ENCODE measurements around the gene CD99. TPM values are rescaled to one million over a fixed set of nuclear protein-coding genes. Genes with fewer than 3 reads are reported as not detected.
A peak's percentile ranks its signal among the peaks of the same experiment; 100 is the strongest.

The CD99 gene, protein sequence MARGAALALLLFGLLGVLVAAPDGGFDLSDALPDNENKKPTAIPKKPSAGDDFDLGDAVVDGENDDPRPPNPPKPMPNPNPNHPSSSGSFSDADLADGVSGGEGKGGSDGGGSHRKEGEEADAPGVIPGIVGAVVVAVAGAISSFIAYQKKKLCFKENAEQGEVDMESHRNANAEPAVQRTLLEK
- total RNA-seq (100 to 1,000 TPM; 292 to 399 TPM), polyA plus RNA-seq (100 to 1,000 TPM; 416 TPM)
- long read RNA-seq, donor 1, transcript CD99-212 (10 exons, 1,089 nt), result minor isoform, 53 of 598 reads
- long read RNA-seq, donor 1, transcript CD99-205 (10 exons, 1,291 nt), result major isoform, 439 of 598 reads
- long read RNA-seq, donor 1, transcript CD99-208 (9 exons, 842 nt), result minor isoform, 11 of 598 reads
- long read RNA-seq, donor 1, transcript CD99-204 (9 exons, 892 nt), result minor isoform, 25 of 598 reads
- long read RNA-seq, donor 1, partial matches to known transcripts, result 20 of 598 reads
- long read RNA-seq, donor 1, other reads (novel, unspliced or antisense), result 47 of 598 reads
- long read RNA-seq, donor 2, transcript CD99-212 (10 exons, 1,089 nt), result minor isoform, 11 of 184 reads
- long read RNA-seq, donor 2, transcript CD99-204 (9 exons, 892 nt), result minor isoform, 7 of 184 reads
- long read RNA-seq, donor 2, transcript CD99-205 (10 exons, 1,291 nt), result major isoform, 124 of 184 reads
- long read RNA-seq, donor 2, partial matches to known transcripts, result 12 of 184 reads
- long read RNA-seq, donor 2, other reads (novel, unspliced or antisense), result 22 of 184 reads

DNA sequence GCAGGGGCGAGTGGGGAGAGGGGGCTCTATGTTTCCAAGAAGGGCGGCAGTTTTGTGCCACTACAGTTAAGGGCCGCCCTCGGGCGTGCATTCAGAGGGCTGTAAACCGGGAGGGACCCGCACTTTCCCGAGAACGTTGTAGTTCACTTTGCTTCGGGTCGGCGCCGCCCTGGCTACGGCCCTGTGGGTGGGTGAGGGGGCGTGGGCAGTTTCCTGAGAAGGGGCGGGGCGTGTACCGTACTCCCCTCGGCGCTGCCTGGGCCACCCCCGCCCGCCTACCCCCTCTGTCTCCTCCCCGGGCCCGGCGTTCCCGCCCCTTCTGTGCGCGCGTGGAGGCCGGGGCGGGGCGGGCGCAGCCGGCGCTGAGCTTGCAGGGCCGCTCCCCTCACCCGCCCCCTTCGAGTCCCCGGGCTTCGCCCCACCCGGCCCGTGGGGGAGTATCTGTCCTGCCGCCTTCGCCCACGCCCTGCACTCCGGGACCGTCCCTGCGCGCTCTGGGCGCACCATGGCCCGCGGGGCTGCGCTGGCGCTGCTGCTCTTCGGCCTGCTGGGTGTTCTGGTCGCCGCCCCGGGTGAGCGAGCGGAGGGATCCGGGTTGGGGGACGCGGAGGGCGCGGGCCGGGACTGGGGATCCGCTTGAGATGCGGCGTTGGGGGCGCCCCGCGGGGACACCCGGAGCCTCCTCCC lies at the start of gene CD99:
CD99 (plus strand) TSS at position 440 of the 687 bp plus-strand sequence; CDS start at position 506, 66 bp downstream.
- peak; percentile 95 for ATAC-seq (ENCODE audit: low FRiP score)
- WGBS, 2 donors, result 0 to 1% methylated on average over 35 to 73 of the region's 73 CpGs
- Histone ChIP-seq H3K9me3 (ENCODE audit: control insufficient read depth, low read length) (no peaks in the 10 kb centered on the region), H3K27me3 (ENCODE audit: control insufficient read depth in 1 of 2, insufficient read depth in 2 of 2, low read length in 1 of 2) (no peaks in the 10 kb centered on the region), H3K4me1 (ENCODE audit: control insufficient read depth in 1 of 2, insufficient read depth in 2 of 2, low read length in 2 of 2) (peaks cover 2 to 5% of the 10 kb centered on the region in 2 donors), H3K36me3 (ENCODE audit: control insufficient read depth in 1 of 2, insufficient read depth in 2 of 2, low read length in 1 of 2) (no peaks in the 10 kb centered on the region), H3K27ac (ENCODE audit: low read depth in 1 of 2, low read length in 2 of 2) (peak within 1 kb of the TSS in 1 of 2 donors; percentile 54), H3K4me3 (ENCODE audit: low read length in 2 of 2) (peak within 1 kb of the TSS; percentile 75 to 90)
- DNase-seq, result peak; percentile 94 to 96
- intact Hi-C loops (cut with DNase I), result loop anchor here (5.0 to 10.0 kb wide), 2 partner anchors 76 to 1299 kb away; partner anchors contain the start of gene SLC25A6 (in 1 of the 2)

GRCh38 chrX:2642146-2642545 lies 48.9 kb upstream of the CD99 start:
- Histone ChIP-seq H3K36me3 (ENCODE audit: control insufficient read depth in 1 of 2, insufficient read depth in 2 of 2, low read length in 1 of 2) (peaks cover 5 to 7% of the 10 kb centered on the region in 2 donors), H3K4me1 (ENCODE audit: control insufficient read depth in 1 of 2, insufficient read depth in 2 of 2, low read length in 2 of 2) (no peaks in the 10 kb centered on the region), H3K27ac (ENCODE audit: low read depth in 1 of 2, low read length in 2 of 2) (no peak overlapping the region), H3K4me3 (ENCODE audit: low read length in 2 of 2) (no peak overlapping the region), H3K9me3 (ENCODE audit: control insufficient read depth, low read length) (no peaks in the 10 kb centered on the region), H3K27me3 (ENCODE audit: control insufficient read depth in 1 of 2, insufficient read depth in 2 of 2, low read length in 1 of 2) (no peaks in the 10 kb centered on the region)
- 93 to 94% methylated on average over 8 of the region's 8 CpGs for WGBS, 2 donors
- no peak for DNase-seq
- intact Hi-C loops (cut with DNase I), result loop anchor here (5.0 to 10.0 kb wide), 2 partner anchors 170 to 173 kb away; no protein-coding TSS in a partner anchor
- no peak for ATAC-seq (ENCODE audit: low FRiP score)

- no peaks in the 10 kb centered on the region for H3K27me3 ChIP-seq (ENCODE audit: control insufficient read depth in 1 of 2, insufficient read depth in 2 of 2, low read length in 1 of 2)
- intact Hi-C loops (cut with DNase I), result loop anchor here (5.0 to 10.0 kb wide), 2 partner anchors 170 to 172 kb away; no protein-coding TSS in a partner anchor
- no peaks in the 10 kb centered on the region for H3K9me3 ChIP-seq (ENCODE audit: control insufficient read depth, low read length)
- WGBS, 2 donors, result 85 to 91% methylated on average over 10 of the region's 10 CpGs
- H3K27ac ChIP-seq (ENCODE audit: low read depth in 1 of 2, low read length in 2 of 2), result no peak overlapping the region
- H3K4me1 ChIP-seq (ENCODE audit: control insufficient read depth in 1 of 2, insufficient read depth in 2 of 2, low read length in 2 of 2), result no peaks in the 10 kb centered on the region
- ATAC-seq (ENCODE audit: low FRiP score), result no peak
- no peak for DNase-seq
- H3K36me3 ChIP-seq (ENCODE audit: control insufficient read depth in 1 of 2, insufficient read depth in 2 of 2, low read length in 1 of 2), result peaks cover 5 to 6% of the 10 kb centered on the region in 2 donors
- H3K4me3 ChIP-seq (ENCODE audit: low read length in 2 of 2), result no peak overlapping the region
Measured at GRCh38 chrX:2642791-2643190, 48.3 kb upstream of the CD99 start.

DNA sequence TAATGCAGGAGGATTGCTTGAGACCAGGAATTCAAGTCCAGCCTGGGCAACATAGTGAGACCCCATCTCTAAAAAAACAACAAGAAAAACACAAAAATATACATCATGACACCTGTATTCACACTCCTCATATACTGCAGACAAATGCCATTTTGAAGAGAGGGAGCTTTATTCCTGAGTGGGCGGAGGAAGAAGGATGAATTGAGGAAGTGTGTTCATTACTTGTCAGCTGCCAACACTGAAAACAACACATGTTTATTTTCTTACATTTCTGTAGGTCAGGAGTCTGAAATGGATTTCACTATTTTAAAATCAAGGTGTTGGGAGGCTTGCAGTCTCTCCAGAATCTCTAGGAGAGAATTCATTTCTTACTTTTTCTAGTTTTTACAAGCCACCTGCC lies 47.2 kb upstream of the CD99 start:
- no peak overlapping the region for H3K27ac ChIP-seq (ENCODE audit: low read depth in 1 of 2, low read length in 2 of 2)
- 90 to 99% methylated on average over 1 of the region's 1 CpG for WGBS, 2 donors
- no peaks in the 10 kb centered on the region for H3K9me3 ChIP-seq (ENCODE audit: control insufficient read depth, low read length)
- no peak for ATAC-seq (ENCODE audit: low FRiP score)
- DNase-seq, result no peak
- H3K36me3 ChIP-seq (ENCODE audit: control insufficient read depth in 1 of 2, insufficient read depth in 2 of 2, low read length in 1 of 2), result peaks cover 4 to 5% of the 10 kb centered on the region in 2 donors
- no peaks in the 10 kb centered on the region for H3K4me1 ChIP-seq (ENCODE audit: control insufficient read depth in 1 of 2, insufficient read depth in 2 of 2, low read length in 2 of 2)
- no peaks in the 10 kb centered on the region for H3K27me3 ChIP-seq (ENCODE audit: control insufficient read depth in 1 of 2, insufficient read depth in 2 of 2, low read length in 1 of 2)
- no peak overlapping the region for H3K4me3 ChIP-seq (ENCODE audit: low read length in 2 of 2)
- intact Hi-C loops (cut with DNase I), result loop anchor here (5.0 to 10.0 kb wide), 2 partner anchors 168 to 171 kb away; no protein-coding TSS in a partner anchor

DNA sequence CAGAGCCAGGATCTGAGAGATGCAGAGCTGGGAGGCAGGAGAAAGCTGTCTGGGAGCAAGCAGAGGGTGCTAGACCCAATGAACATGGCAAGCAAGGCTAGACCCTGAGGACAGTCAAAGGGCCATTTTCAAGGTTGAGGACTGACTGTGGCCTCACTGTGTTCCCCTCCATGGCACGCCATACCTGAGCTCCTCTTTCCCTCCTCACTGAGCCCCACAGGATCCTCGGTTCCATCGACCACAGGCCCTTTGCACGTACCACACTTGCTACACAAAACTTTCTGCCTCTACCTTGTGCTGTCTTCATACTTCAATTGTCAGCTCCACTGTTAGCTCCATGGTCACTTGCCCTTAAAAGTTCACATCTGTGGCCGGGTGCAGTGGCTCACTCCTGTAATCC lies 45.5 kb upstream of the CD99 start:
- DNase-seq (no peak), ATAC-seq (ENCODE audit: low FRiP score) (no peak)
- Histone ChIP-seq H3K4me1 (ENCODE audit: control insufficient read depth in 1 of 2, insufficient read depth in 2 of 2, low read length in 2 of 2) (no peaks in the 10 kb centered on the region), H3K27me3 (ENCODE audit: control insufficient read depth in 1 of 2, insufficient read depth in 2 of 2, low read length in 1 of 2) (no peaks in the 10 kb centered on the region), H3K36me3 (ENCODE audit: control insufficient read depth in 1 of 2, insufficient read depth in 2 of 2, low read length in 1 of 2) (peaks cover 2 to 3% of the 10 kb centered on the region in 2 donors), H3K27ac (ENCODE audit: low read depth in 1 of 2, low read length in 2 of 2) (no peak overlapping the region), H3K9me3 (ENCODE audit: control insufficient read depth, low read length) (no peaks in the 10 kb centered on the region), H3K4me3 (ENCODE audit: low read length in 2 of 2) (no peak overlapping the region)
- intact Hi-C loops (cut with DNase I), result loop anchor here in 1 of 2 donors (10.0 kb wide), 1 partner anchor 169 kb away; no protein-coding TSS in a partner anchor
- WGBS, 2 donors, result 58 to 78% methylated on average over 5 of the region's 5 CpGs

GRCh38 chrX:2647627-2648026 lies 43.5 kb upstream of the CD99 start:
- H3K27ac ChIP-seq (ENCODE audit: low read depth in 1 of 2, low read length in 2 of 2), result no peak overlapping the region
- H3K4me3 ChIP-seq (ENCODE audit: low read length in 2 of 2), result no peak overlapping the region
- WGBS, 2 donors, result 92 to 95% methylated on average over 3 of the region's 3 CpGs
- DNase-seq (no peak), ATAC-seq (ENCODE audit: low FRiP score) (no peak)
- peaks cover 0 to 3% of the 10 kb centered on the region in 2 donors for H3K36me3 ChIP-seq (ENCODE audit: control insufficient read depth in 1 of 2, insufficient read depth in 2 of 2, low read length in 1 of 2)
- no peaks in the 10 kb centered on the region for H3K4me1 ChIP-seq (ENCODE audit: control insufficient read depth in 1 of 2, insufficient read depth in 2 of 2, low read length in 2 of 2)
- intact Hi-C loops (cut with DNase I), result loop anchor here in 1 of 2 donors (10.0 kb wide), 1 partner anchor 167 kb away; no protein-coding TSS in a partner anchor
- no peaks in the 10 kb centered on the region for H3K9me3 ChIP-seq (ENCODE audit: control insufficient read depth, low read length)
- H3K27me3 ChIP-seq (ENCODE audit: control insufficient read depth in 1 of 2, insufficient read depth in 2 of 2, low read length in 1 of 2), result no peaks in the 10 kb centered on the region

DNA sequence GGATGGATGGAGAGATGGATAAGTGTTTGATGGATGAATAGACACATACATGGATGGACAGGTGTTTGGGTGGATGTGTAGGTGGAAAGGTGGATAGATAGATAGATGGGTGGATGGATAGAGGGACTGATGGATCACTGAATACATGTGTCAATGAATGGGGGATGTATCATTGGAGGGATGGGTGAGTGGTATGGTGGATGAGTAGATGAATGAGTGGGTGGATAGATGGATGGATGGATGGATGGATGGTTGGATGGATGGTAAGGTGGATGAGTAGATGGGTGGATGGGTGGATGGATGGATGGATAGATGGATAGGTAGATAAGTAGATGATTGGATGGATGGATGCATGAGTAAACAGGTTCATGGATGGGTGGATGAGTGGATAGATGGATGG lies 41.1 kb upstream of the CD99 start:
- H3K9me3 ChIP-seq (ENCODE audit: control insufficient read depth, low read length), result no peaks in the 10 kb centered on the region
- intact Hi-C loops (cut with DNase I), result no loop called here
- ATAC-seq (ENCODE audit: low FRiP score), result no peak
- H3K36me3 ChIP-seq (ENCODE audit: control insufficient read depth in 1 of 2, insufficient read depth in 2 of 2, low read length in 1 of 2), result peaks cover 0 to 3% of the 10 kb centered on the region in 2 donors
- no peak for DNase-seq
- no peaks in the 10 kb centered on the region for H3K27me3 ChIP-seq (ENCODE audit: control insufficient read depth in 1 of 2, insufficient read depth in 2 of 2, low read length in 1 of 2)
- H3K4me1 ChIP-seq (ENCODE audit: control insufficient read depth in 1 of 2, insufficient read depth in 2 of 2, low read length in 2 of 2), result no peaks in the 10 kb centered on the region
- H3K4me3 ChIP-seq (ENCODE audit: low read length in 2 of 2), result no peak overlapping the region
- no peak overlapping the region for H3K27ac ChIP-seq (ENCODE audit: low read depth in 1 of 2, low read length in 2 of 2)

GRCh38 chrX:2650865-2651264 lies 40.2 kb upstream of the CD99 start:
- H3K27me3 ChIP-seq (ENCODE audit: control insufficient read depth in 1 of 2, insufficient read depth in 2 of 2, low read length in 1 of 2), result no peaks in the 10 kb centered on the region
- H3K27ac ChIP-seq (ENCODE audit: low read depth in 1 of 2, low read length in 2 of 2), result no peak overlapping the region
- H3K36me3 ChIP-seq (ENCODE audit: control insufficient read depth in 1 of 2, insufficient read depth in 2 of 2, low read length in 1 of 2), result peaks cover 0 to 3% of the 10 kb centered on the region in 2 donors
- no peak overlapping the region for H3K4me3 ChIP-seq (ENCODE audit: low read length in 2 of 2)
- intact Hi-C loops (cut with DNase I), result no loop called here
- no peaks in the 10 kb centered on the region for H3K4me1 ChIP-seq (ENCODE audit: control insufficient read depth in 1 of 2, insufficient read depth in 2 of 2, low read length in 2 of 2)
- no peaks in the 10 kb centered on the region for H3K9me3 ChIP-seq (ENCODE audit: control insufficient read depth, low read length)
- ATAC-seq (ENCODE audit: low FRiP score), result no peak
- WGBS, 2 donors, result 73 to 75% methylated on average over 7 of the region's 7 CpGs
- no peak for DNase-seq
